ENCODE data around the gene ENPP4.

Gene ENPP4

DNA sequence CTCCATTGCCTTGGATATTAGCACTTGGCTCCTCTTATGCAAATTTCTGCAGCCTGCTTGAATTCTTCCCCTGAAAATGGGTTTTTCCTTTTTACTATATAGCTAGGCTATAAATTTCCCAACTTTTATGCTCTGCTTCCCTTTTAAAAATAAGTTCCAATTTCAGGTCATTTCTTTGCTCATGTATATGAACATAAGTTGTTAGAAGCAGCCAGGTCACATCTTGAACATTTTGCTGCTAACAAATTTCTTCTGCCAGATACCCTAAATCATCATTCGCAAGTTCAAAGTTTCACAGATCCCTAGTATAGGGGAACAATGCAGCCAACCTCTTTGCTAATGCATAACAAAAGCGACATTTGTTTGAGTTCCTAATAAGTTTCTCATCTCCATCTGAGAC, 34.5 kb upstream of the ENPP4 start:
- no peaks in the 10 kb centered on the region for H3K9me3 ChIP-seq (ENCODE audit: severe bottlenecking)
- ATAC-seq (ENCODE audit: low read depth) (no peak), DNase-seq (ENCODE audit: low spot score) (no peak)
- TF ChIP-seq, protein P1, sequence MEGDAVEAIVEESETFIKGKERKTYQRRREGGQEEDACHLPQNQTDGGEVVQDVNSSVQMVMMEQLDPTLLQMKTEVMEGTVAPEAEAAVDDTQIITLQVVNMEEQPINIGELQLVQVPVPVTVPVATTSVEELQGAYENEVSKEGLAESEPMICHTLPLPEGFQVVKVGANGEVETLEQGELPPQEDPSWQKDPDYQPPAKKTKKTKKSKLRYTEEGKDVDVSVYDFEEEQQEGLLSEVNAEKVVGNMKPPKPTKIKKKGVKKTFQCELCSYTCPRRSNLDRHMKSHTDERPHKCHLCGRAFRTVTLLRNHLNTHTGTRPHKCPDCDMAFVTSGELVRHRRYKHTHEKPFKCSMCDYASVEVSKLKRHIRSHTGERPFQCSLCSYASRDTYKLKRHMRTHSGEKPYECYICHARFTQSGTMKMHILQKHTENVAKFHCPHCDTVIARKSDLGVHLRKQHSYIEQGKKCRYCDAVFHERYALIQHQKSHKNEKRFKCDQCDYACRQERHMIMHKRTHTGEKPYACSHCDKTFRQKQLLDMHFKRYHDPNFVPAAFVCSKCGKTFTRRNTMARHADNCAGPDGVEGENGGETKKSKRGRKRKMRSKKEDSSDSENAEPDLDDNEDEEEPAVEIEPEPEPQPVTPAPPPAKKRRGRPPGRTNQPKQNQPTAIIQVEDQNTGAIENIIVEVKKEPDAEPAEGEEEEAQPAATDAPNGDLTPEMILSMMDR (IDR thresholded peaks at IDR 0.05; ENCODE audit: poor library complexity, severe bottlenecking): no peak
- no peaks in the 10 kb centered on the region for H3K4me1 ChIP-seq (ENCODE audit: insufficient read depth, poor library complexity, severe bottlenecking)
- H3K27me3 ChIP-seq (ENCODE audit: insufficient read depth, poor library complexity, severe bottlenecking): peaks cover 8% of the 10 kb centered on the region
- H3K4me3 ChIP-seq (ENCODE audit: severe bottlenecking): no peak overlapping the region
- no peak overlapping the region for H3K27ac ChIP-seq (ENCODE audit: poor library complexity, severe bottlenecking)
- no peaks in the 10 kb centered on the region for H3K36me3 ChIP-seq (ENCODE audit: low read depth)

- H3K4me3 ChIP-seq (ENCODE audit: severe bottlenecking): no peak overlapping the region
- no peaks in the 10 kb centered on the region for H3K4me1 ChIP-seq (ENCODE audit: insufficient read depth, poor library complexity, severe bottlenecking)
- no peak overlapping the region for H3K27ac ChIP-seq (ENCODE audit: poor library complexity, severe bottlenecking)
- TF ChIP-seq, protein P1 (IDR thresholded peaks at IDR 0.05; ENCODE audit: poor library complexity, severe bottlenecking): no peak
- ATAC-seq (ENCODE audit: low read depth) (no peak), DNase-seq (ENCODE audit: low spot score) (no peak)
- no peaks in the 10 kb centered on the region for H3K9me3 ChIP-seq (ENCODE audit: severe bottlenecking)
- no peaks in the 10 kb centered on the region for H3K36me3 ChIP-seq (ENCODE audit: low read depth)
- peaks cover 5% of the 10 kb centered on the region for H3K27me3 ChIP-seq (ENCODE audit: insufficient read depth, poor library complexity, severe bottlenecking)
These were observed 32.4 kb upstream of the ENPP4 start for GRCh38 chr6:46097366-46097765.

DNA sequence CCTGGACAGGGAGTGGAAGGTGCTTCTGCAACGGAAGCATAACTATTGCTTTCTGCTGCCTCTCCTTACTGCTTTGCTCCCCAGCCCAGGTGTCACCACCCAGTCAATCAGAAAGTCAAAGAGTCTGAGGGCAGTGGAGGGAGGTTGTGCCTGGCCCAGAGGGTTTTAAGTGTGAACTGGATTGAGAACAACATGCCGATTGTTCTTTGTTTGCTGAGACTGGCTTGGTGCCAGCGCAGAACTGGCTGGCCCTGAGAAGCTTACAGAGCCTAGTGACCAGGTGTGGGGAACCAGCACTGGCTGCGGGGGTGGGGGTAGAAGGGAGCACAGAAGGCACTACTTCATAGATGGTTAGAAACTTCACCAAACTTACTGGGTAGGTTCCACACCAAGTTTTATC, 31.1 kb upstream of the ENPP4 start:
- TF ChIP-seq, protein P1 (IDR thresholded peaks at IDR 0.05; ENCODE audit: poor library complexity, severe bottlenecking): no peak
- no peak overlapping the region for H3K4me3 ChIP-seq (ENCODE audit: severe bottlenecking)
- H3K9me3 ChIP-seq (ENCODE audit: severe bottlenecking): no peaks in the 10 kb centered on the region
- H3K27ac ChIP-seq (ENCODE audit: poor library complexity, severe bottlenecking): no peak overlapping the region
- no peaks in the 10 kb centered on the region for H3K4me1 ChIP-seq (ENCODE audit: insufficient read depth, poor library complexity, severe bottlenecking)
- ATAC-seq (ENCODE audit: low read depth): no peak
- no peaks in the 10 kb centered on the region for H3K27me3 ChIP-seq (ENCODE audit: insufficient read depth, poor library complexity, severe bottlenecking)
- H3K36me3 ChIP-seq (ENCODE audit: low read depth): no peaks in the 10 kb centered on the region
- DNase-seq (ENCODE audit: low spot score): no peak

DNA sequence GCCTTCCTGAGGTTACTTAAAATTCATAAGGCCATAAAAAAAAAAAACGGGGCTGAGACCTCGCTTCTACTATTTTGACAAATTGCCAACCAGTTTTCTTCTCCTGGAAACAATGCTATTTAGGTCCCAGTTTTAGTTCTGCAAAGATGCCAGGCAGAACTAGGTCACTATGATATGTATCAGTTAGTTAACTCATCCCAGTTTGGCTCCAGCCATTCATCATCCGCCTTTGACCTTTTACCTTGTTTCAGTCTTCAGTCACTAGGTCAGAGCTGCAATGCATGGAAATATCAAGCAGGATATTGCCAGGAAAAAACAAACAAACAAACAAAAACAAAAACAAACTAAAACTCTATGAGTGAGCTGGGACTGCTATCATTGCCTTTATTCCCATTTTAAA, 29.8 kb upstream of the ENPP4 start:
- ATAC-seq (ENCODE audit: low read depth): no peak
- Histone ChIP-seq H3K4me1 (ENCODE audit: insufficient read depth, poor library complexity, severe bottlenecking) (no peaks in the 10 kb centered on the region), H3K4me3 (ENCODE audit: severe bottlenecking) (no peak overlapping the region), H3K27me3 (ENCODE audit: insufficient read depth, poor library complexity, severe bottlenecking) (no peaks in the 10 kb centered on the region), H3K9me3 (ENCODE audit: severe bottlenecking) (no peaks in the 10 kb centered on the region), H3K36me3 (ENCODE audit: low read depth) (no peaks in the 10 kb centered on the region), H3K27ac (ENCODE audit: poor library complexity, severe bottlenecking) (no peak overlapping the region)
- TF ChIP-seq, protein P1 (IDR thresholded peaks at IDR 0.05; ENCODE audit: poor library complexity, severe bottlenecking): no peak
- no peak for DNase-seq (ENCODE audit: low spot score)

DNA sequence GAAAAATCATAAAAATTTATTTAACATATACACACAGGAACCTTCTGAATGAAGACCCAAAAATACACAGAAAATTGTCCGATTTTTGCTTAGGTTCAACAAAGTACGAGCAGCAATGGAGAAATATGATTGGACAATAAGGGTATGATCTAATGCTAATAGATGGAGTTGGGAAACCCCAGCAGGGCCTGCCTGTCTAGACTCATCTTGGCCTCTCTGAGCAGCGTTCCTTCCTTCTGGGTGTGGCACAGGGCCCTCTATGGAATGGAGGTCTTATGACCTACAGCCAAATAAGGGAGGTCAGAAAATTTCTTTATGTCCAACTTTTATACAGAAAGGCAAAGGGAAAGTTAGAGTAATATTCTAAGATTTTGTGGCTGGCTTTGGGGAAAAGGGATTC, 27.7 kb upstream of the ENPP4 start:
- no peak overlapping the region for H3K27ac ChIP-seq (ENCODE audit: poor library complexity, severe bottlenecking)
- TF ChIP-seq, protein P1 (IDR thresholded peaks at IDR 0.05; ENCODE audit: poor library complexity, severe bottlenecking): no peak
- no peaks in the 10 kb centered on the region for H3K36me3 ChIP-seq (ENCODE audit: low read depth)
- DNase-seq (ENCODE audit: low spot score) (no peak), ATAC-seq (ENCODE audit: low read depth) (no peak)
- H3K27me3 ChIP-seq (ENCODE audit: insufficient read depth, poor library complexity, severe bottlenecking): no peaks in the 10 kb centered on the region
- H3K4me3 ChIP-seq (ENCODE audit: severe bottlenecking): no peak overlapping the region
- no peaks in the 10 kb centered on the region for H3K9me3 ChIP-seq (ENCODE audit: severe bottlenecking)
- H3K4me1 ChIP-seq (ENCODE audit: insufficient read depth, poor library complexity, severe bottlenecking): no peaks in the 10 kb centered on the region

All from RWPE2 (cell line).